Stimulated activated CD8-positive, alpha-beta memory T cell treated with anti-CD3 and anti-CD28 coated beads, Interleukin-12 subunit alpha, Interleukin-12 subunit beta, amount 100 ng/mL, for 24 hours (primary cell): Measurements from ENCODE around the gene LRRC71.

Experiments
- DNase-seq: peaks from one replicate; pipeline ENCODE4 v3.0.0-alpha.2; 2020; ENCODE audit errors: extremely low read depth

Gene LRRC71

DNA sequence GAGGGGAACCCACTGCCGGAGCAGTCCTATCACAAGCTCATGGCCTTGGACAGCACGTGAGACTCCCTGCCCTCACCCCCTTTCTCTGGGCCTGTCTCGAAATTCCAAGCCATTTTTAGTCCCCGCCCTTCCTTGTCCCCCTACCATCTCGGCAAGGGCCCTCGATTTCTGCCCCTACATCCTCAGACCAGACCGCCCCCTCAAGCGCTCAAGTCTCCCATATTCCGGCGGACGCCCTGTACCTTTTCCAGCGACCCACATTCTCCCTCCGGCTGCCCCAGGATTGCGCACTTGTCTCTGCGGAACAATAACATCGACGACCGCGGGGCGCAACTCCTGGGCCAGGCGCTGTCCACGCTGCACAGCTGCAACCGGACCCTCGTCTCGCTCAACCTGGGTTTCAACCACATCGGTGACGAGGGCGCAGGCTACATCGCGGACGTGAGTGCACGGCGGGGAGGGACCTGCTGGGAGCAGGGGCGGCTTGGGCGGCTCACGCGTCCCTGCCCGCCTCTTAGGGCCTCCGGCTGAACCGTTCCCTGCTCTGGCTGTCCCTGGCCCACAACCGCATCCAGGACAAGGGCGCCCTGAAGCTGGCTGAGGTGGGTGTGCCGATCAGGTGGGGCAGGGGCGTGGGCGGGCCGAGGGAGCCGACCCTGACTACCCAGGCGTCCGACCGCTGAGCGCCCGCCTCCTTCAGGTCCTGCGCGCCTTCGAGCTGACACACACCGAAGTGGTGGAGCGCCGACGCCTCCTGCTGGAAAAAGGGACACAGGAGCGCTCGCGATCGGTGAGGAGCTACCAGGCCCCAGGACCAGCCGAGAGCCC, 7.0 kb downstream of the LRRC71 start:
- DNase-seq: peak; percentile 19

DNA sequence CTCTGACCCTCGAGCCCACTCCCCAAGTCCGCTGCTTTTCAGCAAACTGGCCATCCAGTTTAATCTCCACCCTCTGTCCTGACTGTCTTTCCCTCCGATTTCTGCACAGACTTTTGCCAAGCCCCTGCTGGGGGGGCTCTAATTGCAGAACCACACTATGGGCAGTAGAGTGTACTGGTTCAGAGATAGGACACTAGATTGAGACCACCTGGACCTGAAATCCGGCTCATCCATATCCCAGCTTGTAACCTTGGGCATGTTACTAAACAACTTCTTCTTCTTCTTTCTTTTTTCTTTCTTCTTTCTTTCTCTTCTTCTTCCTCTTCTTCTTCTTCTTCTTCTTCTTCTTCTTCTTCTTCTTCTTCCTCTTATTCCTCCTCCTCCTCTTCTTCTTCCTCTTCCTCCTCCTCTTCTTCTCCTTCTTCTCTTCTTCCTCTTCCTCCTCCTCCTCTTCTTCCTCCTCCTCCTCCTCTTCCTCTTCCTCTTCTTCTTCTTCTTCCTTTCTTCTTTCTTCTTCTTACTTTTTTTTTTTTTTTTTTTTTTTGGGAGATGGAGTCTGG, 7.7 kb downstream of the LRRC71 start:
- no peak for DNase-seq

DNA sequence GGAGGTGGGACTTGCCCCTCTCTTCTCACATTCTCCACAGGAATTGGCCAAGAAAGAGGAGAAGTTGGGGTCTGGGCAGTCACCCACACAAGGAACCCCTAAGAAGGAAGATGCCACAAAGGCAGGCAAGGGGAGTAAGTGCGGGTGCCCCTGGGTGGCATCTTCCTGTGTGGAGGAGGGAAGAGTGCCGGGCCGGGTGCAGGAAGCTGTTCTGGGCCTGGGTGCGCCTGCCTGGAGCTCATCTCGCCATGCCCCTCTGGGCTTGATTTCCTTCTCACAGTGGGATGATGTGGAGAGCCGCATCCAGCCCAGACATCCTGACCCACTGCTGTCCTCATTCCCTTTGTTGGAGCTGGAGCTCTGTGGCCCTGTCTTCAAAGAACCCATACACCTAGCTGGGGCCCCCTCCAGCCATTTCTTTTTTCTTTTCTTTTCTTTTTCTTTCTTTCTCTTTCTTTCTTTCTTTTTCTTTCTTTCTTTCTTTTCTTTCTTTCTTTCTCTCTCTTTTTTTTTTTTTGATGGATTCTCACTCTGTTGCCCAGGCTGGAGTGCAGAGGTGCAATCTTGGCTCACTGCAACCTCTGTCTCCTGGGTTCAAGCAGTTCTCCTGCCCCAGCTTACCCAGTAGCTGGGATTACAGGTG, 9.3 kb downstream of the LRRC71 start:
- no peak for DNase-seq

DNA sequence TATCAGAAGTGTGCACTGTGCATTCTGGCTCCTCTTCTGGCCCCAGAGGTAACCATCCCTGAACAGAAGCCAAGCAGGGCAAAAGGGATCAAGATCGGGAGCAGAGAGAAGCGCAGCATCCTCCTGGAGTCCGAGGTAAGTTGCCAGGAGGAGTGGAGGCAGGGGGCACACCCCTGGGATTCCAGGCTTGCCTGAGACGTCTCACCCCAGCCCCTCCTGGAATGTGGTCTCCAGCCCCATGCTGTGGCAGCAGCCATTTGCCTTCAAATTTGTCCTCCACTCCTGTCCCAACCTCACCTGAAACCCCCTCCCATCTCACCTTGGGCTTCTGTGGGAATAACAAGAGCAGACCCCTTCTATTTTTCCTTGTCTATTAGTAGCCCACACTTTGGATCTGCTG, 10.1 kb downstream of the LRRC71 start:
- DNase-seq: no peak

DNA sequence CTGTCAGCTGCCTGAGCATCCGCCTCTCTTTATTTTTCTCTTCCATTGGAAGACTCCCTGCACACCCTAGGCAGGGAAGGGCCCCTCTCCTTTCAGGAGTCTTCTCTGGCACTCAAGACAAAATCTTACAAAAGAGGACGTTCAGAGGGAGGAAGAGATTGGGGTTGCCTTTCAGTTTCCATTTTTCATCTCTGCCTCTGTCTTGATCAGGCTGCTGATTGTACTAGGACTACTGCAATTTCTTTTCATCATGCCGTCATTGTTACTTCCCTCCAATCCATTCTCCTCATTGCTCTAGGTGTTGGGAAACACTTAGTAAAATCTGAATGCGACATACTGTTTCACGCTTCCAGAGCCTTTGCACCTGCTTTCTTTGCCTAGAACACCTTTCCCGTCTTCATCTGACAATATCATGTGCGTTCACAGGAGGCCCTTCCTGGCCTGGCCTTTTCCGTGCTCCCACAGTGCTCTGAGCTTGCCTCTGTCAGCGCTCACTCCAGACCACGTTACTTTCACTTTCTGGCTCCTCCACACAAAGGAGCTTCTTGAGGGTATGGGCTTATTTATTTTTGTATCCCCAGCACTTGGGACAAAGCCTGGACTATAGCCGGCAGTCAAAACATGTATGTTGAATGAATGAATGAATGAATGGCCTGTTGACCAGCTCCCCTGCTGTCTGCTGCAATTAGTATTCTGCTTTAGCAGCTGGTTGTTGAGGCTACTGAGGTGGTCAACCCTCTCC, 10.9 kb downstream of the LRRC71 start:
- no peak for DNase-seq

DNA sequence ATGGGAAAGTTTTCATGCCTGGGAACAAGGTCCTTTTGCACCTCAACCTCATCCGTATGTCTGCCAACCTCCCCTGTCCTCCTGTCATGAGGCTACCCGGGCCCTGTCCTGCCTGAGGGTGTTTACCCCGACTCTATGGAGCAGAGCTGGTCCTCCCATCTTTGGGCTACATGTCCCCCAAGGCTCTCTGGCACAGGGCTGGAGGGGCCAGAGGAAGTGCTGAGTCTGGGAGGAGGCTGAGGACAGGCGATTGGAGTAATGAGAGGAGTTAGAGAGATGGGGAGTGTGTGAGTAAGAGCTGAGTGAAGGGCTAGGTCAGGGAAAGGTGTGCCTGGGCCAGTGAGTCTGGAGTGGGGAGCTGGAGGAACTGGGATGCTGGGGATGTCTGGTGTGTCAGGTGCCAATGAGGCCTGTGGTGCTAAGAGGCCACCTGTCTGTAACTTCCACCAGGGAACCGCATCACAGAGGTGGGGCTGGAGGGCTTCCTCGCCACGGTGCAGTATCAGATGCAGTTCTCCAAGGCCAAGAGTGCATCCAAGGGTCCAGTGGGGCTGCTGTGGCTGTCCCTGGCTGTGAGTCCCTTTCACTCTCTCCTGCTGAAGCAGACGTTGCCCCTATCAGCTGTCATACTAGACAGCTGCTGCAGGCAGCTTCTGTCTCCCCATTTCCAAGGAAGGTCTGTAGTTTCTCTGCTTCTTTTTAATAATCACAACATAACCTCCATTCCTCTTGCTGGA, 11.7 kb downstream of the LRRC71 start:
- no peak for DNase-seq

DNA sequence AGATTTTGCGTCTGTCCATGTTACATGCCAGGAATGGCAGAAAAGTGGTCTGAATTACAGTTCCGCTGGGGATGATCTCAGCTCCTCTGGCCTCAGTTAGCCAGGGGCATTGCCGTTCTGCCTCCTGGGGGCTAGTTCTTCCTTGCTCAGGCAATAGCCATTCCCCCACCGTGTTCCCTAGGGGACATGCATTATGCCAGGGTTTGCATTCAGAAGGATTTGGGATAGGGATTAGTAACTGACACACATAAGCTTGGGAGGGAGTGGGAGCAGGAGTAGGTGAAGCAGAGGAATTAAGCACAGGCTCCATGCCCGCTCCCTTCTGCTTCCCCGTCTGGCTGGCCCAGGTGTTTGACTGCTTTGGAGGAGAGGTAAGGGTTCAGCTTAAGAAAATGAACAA, 12.7 kb downstream of the LRRC71 start:
- no peak for DNase-seq

DNA sequence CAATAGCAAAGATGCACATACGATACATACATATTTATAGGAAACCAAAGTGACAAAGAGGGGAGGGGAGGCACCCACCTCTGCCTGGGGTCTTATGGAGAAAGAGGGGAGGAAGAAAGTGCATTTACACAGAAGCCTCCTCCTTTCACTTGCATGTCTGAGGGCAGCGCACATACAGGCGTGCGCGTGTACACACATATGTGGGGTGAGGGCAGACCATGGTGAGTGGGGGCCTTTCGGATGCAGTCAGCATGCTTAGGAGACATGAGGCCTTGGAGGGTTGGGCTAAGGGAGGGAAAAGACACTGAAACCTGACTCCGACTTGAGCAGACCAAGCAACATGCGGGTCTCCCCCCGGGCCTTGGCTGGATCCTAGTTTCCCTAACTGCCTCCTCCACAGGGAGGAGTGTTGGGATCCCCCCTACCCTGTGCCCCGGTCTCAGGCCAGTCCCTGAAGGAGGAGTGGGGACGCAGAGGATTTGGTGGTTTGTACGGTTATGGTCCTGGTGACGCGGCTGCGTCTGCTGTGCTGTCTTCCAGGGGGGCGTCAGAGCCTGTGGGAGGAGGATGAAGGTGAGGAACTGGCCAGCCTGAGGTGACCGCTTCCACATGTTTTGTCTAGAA, 15.2 kb downstream of the LRRC71 start:
- DNase-seq: no peak

DNA sequence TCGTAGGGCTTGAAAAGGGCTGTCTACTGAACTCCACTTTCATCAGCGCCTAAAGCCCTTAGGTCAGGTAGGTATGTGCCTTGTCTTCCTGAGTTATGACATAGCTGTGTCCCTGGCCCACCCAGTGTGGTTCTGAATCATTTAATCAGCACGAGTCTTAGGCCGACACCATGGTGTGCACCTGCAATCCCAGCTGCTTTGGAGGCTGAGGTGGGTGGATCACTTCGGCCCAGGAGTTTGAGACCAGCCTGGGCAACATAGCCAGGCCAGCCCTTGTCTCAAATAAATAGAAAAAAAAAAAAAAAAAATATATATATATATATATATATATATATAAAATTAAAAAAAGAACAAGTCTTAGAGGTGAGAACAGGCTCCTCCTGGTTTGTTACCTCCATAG, 15.8 kb downstream of the LRRC71 start:
- no peak for DNase-seq

DNA sequence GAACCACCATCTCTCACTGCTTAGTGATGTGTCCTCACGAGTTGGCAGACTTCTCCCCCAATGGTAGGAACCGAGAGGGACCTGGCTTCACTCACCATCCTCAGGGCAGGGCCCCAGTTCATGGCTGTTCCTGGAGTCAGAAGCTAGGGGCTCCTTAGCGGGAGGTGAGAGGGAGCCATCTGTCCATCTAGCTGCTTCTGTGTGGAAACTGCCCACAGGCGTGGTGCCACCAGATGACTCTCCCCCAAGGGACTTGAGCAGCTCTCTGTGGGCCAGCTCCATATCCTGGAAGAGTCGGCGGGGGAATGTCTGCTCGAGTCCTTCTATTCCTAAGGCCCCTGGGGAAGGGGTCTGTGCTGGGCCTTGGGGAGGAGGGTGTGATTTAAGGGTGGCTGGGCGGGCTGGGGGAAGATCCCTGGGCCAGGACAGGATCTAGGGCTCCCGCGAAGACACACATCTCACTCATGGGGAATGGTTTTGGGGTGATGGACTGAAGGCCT, 16.3 kb downstream of the LRRC71 start:
- DNase-seq: no peak

DNA sequence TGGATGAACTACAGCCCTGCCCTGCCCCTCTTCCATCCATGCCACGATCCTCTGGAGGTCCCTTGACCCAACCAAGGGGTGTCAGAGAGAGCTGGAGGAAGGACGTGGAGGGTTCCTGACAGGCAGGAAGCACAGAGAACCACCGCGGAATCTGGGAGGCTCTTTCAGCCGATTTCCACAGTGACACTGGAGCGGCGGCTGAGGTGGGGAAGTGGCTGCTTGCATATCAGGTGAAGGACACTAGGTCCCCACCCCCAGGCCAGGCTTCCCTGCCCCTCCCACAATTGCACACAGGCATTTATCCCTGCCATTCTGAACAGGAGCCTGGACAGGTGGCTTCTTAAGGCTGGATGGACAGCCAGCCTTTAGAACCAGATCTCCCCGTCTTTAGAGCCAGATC, 17.5 kb downstream of the LRRC71 start:
- no peak for DNase-seq

DNA sequence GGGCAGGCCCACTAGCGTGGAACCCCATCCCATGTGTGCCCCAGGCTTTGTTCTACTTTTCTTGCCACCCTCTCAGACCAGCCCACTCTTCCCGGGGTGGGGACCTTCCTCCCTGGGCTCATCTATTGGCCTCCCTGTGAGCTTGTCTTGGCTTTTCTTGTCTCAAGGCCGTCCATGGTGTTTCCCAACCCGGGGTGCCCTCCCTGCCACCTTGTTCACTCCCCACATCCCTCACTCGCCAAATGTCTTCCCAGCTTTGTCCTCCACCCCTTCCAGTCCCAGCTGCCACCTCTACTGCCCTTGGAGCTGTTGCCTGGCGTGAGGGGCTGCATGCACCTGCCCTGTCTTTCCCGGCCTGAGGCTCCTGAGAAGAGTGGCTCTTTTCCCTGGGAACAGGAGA, 18.4 kb downstream of the LRRC71 start:
- DNase-seq: no peak

DNA sequence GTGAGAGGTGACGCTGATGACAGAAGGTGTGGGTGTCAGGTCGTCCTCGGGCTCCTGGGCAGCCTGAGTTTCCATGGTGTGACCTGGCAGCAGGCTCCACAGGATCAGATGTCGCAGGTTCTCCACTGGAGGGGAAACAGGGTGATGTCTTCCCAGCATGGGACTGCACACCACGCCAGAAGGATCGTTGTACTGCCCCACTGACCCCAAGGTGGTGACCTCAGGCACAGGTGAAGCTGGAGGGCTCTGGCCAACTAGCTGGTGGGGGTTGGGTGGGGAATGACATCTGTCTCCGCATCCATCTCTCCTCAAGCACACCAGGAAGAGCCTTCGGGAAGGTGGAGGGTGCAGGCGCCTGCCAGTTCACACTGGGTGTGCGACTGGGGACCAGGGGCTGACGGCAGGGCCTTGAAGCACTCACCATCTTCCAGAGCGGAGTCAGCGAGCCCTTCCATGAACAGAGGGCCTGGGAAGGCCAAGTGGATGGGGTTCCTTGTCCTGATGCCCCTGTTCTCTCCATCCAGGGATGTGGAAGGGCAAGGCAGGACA, 19.4 kb downstream of the LRRC71 start:
- DNase-seq: no peak

DNA sequence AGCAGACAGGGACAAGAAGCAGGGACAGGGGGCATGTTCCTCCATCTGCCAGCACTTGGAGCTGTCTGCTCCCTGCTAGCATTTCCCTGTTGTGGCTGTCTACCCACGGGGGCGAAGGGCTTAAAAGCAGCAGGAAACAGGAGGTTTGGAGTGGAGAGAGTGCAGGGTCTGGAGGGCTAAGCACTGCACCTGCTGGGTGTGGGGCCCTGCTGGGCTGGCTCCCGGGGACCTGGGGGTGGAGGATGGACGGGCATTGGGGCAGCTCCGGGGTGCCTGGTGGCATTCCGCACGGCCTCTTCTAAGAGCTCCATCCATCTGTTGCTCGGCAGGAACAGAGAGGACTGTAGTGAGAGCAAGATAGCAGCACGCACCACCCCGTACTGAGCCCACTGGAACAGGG, 21.2 kb downstream of the LRRC71 start:
- DNase-seq: no peak

DNA sequence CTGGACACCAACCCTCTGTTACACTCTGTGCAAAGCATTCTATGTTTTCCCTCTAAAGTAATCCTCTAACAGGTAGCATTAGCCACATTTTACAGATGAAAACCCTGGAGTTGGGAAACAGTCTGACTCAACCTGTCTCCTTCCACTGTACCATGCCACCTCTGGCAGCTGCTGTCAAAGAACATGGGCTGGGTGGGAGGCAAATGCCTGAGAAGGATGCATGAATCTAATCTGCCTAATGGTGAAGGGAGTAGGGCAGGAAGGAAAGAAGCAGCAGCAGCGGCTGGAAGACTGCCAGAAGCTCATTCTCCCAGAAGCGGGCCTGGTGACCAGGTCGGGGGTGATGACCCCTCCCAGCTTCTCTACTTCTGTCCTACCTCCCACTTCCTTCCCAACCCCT, 21.7 kb downstream of the LRRC71 start:
- DNase-seq: no peak

DNA sequence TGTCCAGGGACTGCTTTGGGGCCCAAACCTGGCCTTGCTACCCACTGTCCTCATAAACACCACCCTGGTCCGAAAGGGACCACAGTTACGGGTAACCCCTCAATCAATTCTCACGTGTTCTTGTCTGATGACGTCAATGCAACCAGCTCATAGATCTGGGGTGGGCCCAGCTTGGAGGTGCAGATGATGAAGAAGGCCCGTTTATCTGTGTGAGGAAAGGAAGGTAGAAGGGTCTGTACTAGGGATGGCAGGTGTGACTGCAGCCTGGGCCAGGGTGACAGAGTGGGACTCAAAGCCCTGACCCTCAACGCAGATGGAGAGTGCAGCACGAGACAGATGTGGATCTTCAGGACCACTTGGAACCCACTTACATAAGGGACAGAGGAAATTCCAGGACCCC, 22.1 kb downstream of the LRRC71 start:
- DNase-seq: no peak

DNA sequence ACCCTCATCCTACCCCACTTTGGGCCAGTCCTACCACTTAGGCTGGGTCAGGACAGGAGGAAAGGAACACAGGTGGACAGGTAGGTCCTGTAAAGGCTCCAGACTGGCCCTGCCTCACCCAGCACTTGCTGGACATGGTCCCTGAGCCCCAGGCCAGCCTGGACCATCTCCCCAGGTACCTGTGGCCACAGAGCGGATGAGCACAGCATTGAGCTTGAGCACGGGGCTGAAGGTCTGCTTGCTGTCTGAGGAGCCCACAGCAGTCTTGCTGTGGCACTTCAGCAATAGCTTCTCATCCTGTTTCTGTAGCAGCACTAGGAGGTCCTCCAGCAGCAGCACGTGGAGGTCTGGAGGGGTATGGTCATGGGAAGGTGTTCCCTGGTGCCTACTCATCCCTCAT, 23.3 kb downstream of the LRRC71 start:
- DNase-seq: no peak

DNA sequence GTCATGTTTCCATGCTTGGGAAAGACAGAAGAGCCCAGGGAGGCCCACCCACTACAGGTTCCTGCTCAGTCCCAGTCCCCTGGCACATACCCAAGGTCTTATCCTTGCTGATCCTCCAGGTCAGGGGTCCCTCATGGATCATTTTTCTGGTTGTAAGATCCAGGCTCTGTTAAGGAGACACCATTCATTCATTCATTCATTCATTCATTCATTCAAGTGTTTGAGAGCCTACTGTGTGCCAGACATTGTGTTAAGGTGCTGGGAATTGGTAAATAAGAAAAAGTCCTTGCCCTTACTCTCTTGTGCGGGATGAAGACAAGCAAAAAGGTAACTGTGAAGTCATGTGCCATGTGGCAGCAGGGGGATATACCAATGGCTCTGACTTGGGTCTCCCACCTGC, 23.8 kb downstream of the LRRC71 start:
- DNase-seq: no peak

DNA sequence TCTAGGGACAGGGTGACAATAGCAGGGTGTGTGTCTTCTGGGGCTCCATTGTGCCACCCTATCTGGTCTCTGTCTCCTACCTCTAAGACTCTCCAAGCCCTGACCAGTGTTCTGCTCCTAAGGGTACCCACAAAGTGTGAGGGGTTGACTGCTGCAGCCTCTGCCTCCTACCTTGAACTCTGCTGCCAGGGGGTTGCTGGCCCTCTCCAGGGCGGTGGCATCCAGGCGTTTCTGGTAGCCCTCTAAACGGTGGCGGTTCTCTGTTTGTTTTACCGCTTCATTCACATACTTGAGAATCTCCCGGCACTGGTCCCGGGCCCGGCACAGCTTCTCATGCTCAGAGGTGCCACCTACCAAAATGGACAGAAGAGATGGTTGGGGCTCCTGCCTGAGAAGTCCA, 24.4 kb downstream of the LRRC71 start:
- DNase-seq: no peak

DNA sequence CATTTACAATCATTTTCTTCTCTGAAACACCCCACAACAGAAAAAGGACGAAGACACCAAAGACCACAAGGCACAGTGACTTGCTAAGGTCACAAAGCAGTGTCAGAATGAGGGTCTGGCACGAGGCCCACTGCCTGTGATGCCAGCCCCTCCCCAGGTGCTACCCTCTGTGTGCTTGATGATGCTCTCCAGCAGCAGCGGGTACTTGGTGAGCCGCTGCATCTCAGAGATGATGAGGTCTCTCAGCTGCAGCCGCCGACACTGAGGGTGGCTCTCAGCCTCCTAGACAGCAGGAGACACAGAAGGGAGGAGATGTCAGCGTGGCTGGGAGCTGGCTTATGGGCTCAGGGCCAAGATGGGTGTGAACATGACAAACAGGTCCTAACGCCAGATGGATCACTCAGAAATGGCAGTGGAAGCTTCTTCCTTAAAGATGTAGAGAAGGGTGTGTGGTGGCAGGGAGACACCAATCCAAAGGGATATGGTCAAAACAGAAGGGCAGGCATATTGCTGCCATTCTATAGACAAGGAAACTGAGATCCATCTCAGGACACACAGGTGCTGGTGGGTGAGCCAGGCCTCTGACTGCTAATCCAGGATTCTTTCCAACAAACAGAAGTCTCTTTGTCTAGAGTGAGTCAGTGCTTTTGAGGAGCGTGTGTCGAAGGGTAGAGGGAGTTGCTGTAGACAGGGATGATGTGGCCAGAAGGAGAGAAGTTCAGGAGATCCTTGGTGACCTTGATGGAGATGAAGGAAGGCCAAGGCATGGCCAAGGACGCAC, 25.6 kb downstream of the LRRC71 start:
- DNase-seq: no peak
